Activated naive CD8-positive, alpha-beta T cell (primary cell): ENCODE data around the gene CDH3.
"Not testable (repeated sequence)": the region's sequence is repeated elsewhere in the genome, so short reads cannot be mapped to it uniquely, and the experiment has no call there.

Source experiments
- H3K27ac Mint-ChIP-seq: one replicate; pipeline ENCODE4 v1.8.0; 2021; ENCODE audit warnings: mixed read lengths
- H3K27me3 Mint-ChIP-seq: one replicate; pipeline ENCODE4 v1.8.0; 2021; ENCODE audit warnings: mixed read lengths
- H3K36me3 Mint-ChIP-seq: one replicate; pipeline ENCODE4 v1.8.0; 2021; ENCODE audit warnings: mixed read lengths
- H3K4me1 Mint-ChIP-seq: one replicate; pipeline ENCODE4 v1.8.0; 2021; ENCODE audit warnings: low read depth, mixed read lengths
- H3K4me3 Mint-ChIP-seq: one replicate; pipeline ENCODE4 v1.8.0; 2021; ENCODE audit warnings: mild to moderate bottlenecking, mixed read lengths
- H3K9me3 Mint-ChIP-seq: one replicate; pipeline ENCODE4 v1.8.0; 2021; ENCODE audit warnings: low read depth, mixed read lengths

Gene CDH3

GRCh38 chr16:68707340-68708152 lies 62.4 kb downstream of the CDH3 start:
- Mint-ChIP-seq H3K9me3 (no peaks in the 10 kb centered on the region), H3K36me3 (no peaks in the 10 kb centered on the region), H3K27ac (no peak overlapping the region), H3K4me3 (no peak overlapping the region), H3K4me1 (peaks cover 3% of the 10 kb centered on the region), H3K27me3 (peaks cover 2% of the 10 kb centered on the region)

- H3K9me3 Mint-ChIP-seq: no peaks in the 10 kb centered on the region
- peaks cover 6% of the 10 kb centered on the region for H3K27me3 Mint-ChIP-seq
- no peak overlapping the region for H3K27ac Mint-ChIP-seq
- H3K4me3 Mint-ChIP-seq: no peak overlapping the region
- no peaks in the 10 kb centered on the region for H3K36me3 Mint-ChIP-seq
- peaks cover 3% of the 10 kb centered on the region for H3K4me1 Mint-ChIP-seq
Observed at GRCh38 chr16:68710211-68710610, 65.1 kb downstream of the CDH3 start.

GRCh38 chr16:68711421-68712139 lies 66.5 kb downstream of the CDH3 start:
- Mint-ChIP-seq H3K27me3 (peaks cover 6% of the 10 kb centered on the region), H3K36me3 (no peaks in the 10 kb centered on the region), H3K9me3 (no peaks in the 10 kb centered on the region), H3K4me3 (no peak overlapping the region), H3K27ac (no peak overlapping the region), H3K4me1 (peaks cover 3% of the 10 kb centered on the region)

- no peak overlapping the region for H3K4me3 Mint-ChIP-seq
- no peaks in the 10 kb centered on the region for H3K9me3 Mint-ChIP-seq
Observed at GRCh38 chr16:68713361-68713760, 68.3 kb downstream of the CDH3 start.

GRCh38 chr16:68715471-68715870 lies 70.4 kb downstream of the CDH3 start:
- peaks cover 7% of the 10 kb centered on the region for H3K4me1 Mint-ChIP-seq
- H3K36me3 Mint-ChIP-seq: peaks cover 2% of the 10 kb centered on the region
- H3K9me3 Mint-ChIP-seq: no peaks in the 10 kb centered on the region
- H3K27ac Mint-ChIP-seq: no peak overlapping the region
- peaks cover 6% of the 10 kb centered on the region for H3K27me3 Mint-ChIP-seq
- H3K4me3 Mint-ChIP-seq: no peak overlapping the region

More at GRCh38 chr16:68713361-68713760, 68.3 kb downstream of the CDH3 start:
- Mint-ChIP-seq H3K4me1 (peaks cover 3% of the 10 kb centered on the region), H3K27me3 (peaks cover 6% of the 10 kb centered on the region), H3K36me3 (peaks cover 2% of the 10 kb centered on the region), H3K27ac (no peak overlapping the region)

- H3K36me3 Mint-ChIP-seq, H3K4me3 Mint-ChIP-seq, H3K4me1 Mint-ChIP-seq, H3K9me3 Mint-ChIP-seq, H3K27ac Mint-ChIP-seq, H3K27me3 Mint-ChIP-seq: not testable (repeated sequence)
Observed at GRCh38 chr16:68716516-68716915, 71.4 kb downstream of the CDH3 start.

- Mint-ChIP-seq H3K27ac (no peak overlapping the region), H3K9me3 (no peaks in the 10 kb centered on the region), H3K27me3 (peaks cover 6% of the 10 kb centered on the region), H3K4me1 (peaks cover 4% of the 10 kb centered on the region), H3K36me3 (peaks cover 2% of the 10 kb centered on the region), H3K4me3 (no peak overlapping the region)
Observed at GRCh38 chr16:68717684-68718083, 72.6 kb downstream of the CDH3 start.

- Mint-ChIP-seq H3K4me1 (peaks cover 4% of the 10 kb centered on the region), H3K27ac (no peak overlapping the region), H3K36me3 (peaks cover 2% of the 10 kb centered on the region), H3K4me3 (no peak overlapping the region), H3K27me3 (peaks cover 3% of the 10 kb centered on the region), H3K9me3 (no peaks in the 10 kb centered on the region)
Observed at GRCh38 chr16:68718590-68718989, 73.5 kb downstream of the CDH3 start.

- peaks cover 2% of the 10 kb centered on the region for H3K36me3 Mint-ChIP-seq
- H3K4me3 Mint-ChIP-seq: no peak overlapping the region
- peak overlapping the region; percentile 64 for H3K27ac Mint-ChIP-seq
- H3K27me3 Mint-ChIP-seq: no peaks in the 10 kb centered on the region
- no peaks in the 10 kb centered on the region for H3K9me3 Mint-ChIP-seq
- H3K4me1 Mint-ChIP-seq: peaks cover 4% of the 10 kb centered on the region
Observed at GRCh38 chr16:68719993-68720489, 74.9 kb downstream of the CDH3 start.

- Mint-ChIP-seq H3K27ac (no peak overlapping the region), H3K4me1 (peaks cover 4% of the 10 kb centered on the region), H3K4me3 (no peak overlapping the region), H3K27me3 (no peaks in the 10 kb centered on the region), H3K9me3 (no peaks in the 10 kb centered on the region), H3K36me3 (no peaks in the 10 kb centered on the region)
Observed at GRCh38 chr16:68722119-68723024, 77.3 kb downstream of the CDH3 start.

GRCh38 chr16:68724797-68725196 lies 79.7 kb downstream of the CDH3 start:
- Mint-ChIP-seq H3K27me3 (peaks cover 3% of the 10 kb centered on the region), H3K27ac (no peak overlapping the region), H3K4me3 (no peak overlapping the region), H3K36me3 (no peaks in the 10 kb centered on the region), H3K9me3 (no peaks in the 10 kb centered on the region), H3K4me1 (peaks cover 2% of the 10 kb centered on the region)

GRCh38 chr16:68728523-68728922 lies 83.4 kb downstream of the CDH3 start:
- Mint-ChIP-seq H3K9me3 (no peaks in the 10 kb centered on the region), H3K36me3 (no peaks in the 10 kb centered on the region), H3K4me1 (no peaks in the 10 kb centered on the region), H3K27me3 (peaks cover 3% of the 10 kb centered on the region), H3K27ac (no peak overlapping the region), H3K4me3 (no peak overlapping the region)

- Mint-ChIP-seq H3K4me3 (no peak overlapping the region), H3K27ac (no peak overlapping the region), H3K9me3 (no peaks in the 10 kb centered on the region), H3K36me3 (no peaks in the 10 kb centered on the region), H3K4me1 (peaks cover under 1% of the 10 kb centered on the region), H3K27me3 (peaks cover 6% of the 10 kb centered on the region)
Observed at GRCh38 chr16:68731637-68732036, 86.5 kb downstream of the CDH3 start.

GRCh38 chr16:68732042-68732680 lies 87.1 kb downstream of the CDH3 start:
- peaks cover 2% of the 10 kb centered on the region for H3K4me1 Mint-ChIP-seq
- no peak overlapping the region for H3K27ac Mint-ChIP-seq
- H3K27me3 Mint-ChIP-seq: peaks cover 8% of the 10 kb centered on the region
- H3K4me3 Mint-ChIP-seq: no peak overlapping the region
- no peaks in the 10 kb centered on the region for H3K9me3 Mint-ChIP-seq
- no peaks in the 10 kb centered on the region for H3K36me3 Mint-ChIP-seq
